Measurements from ENCODE around the gene CDC5L. TPM values are rescaled to one million over a fixed set of nuclear protein-coding genes. Genes with fewer than 3 reads are reported as not detected.

Gene CDC5L
- total and polyA plus RNA-seq, 2 of the 13 experiments (the other 11 are each of a cell fraction or from before 2014, with no cell fraction given), result 11.0 to 34.2 TPM

GRCh38 chr6:44458551-44458950 is 71.0 kb downstream of the CDC5L start (continued):
- TF ChIP-seq UBTF (CRISPR knock-in tag; IDR thresholded peaks at IDR 0.05) (no peak), THAP9 (CRISPR knock-in tag; IDR thresholded peaks at IDR 0.05; ENCODE audit: borderline replicate concordance) (no peak)

DNA sequence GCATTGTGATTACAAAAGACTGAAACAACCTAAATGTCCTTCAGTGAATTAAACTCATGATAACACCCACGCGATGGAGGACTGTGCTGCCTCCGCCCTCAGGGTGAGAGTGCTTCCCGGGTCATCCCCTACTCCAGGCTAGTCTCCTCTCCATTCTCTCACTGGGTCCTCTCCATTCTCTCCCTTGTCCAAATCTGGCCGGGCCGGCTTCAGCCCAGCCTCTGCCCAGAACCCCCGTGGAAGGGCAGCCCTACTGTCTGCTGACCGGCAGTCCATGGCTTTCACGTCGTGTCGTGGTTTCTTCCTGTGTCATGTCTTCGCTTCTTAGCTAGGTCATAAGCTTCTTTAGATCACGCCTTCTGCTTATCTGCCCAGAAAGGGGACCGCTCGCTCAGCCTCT is 74.8 kb downstream of the CDC5L start:
- H3K79me2 ChIP-seq (ENCODE audit: insufficient read depth, low read length), result no peaks in the 10 kb centered on the region
- no peak overlapping the region for H3K4me3 ChIP-seq (replicated peaks in 1 of 3; ENCODE audit: insufficient read depth in 1 of 3, low read depth in 2 of 3, low read length in 3 of 3)
- no peaks in the 10 kb centered on the region for H3K9me3 ChIP-seq (ENCODE audit: low read length)
- ChIA-PET CTCF (ENCODE audit: low intra/inter-chr PET ratio, low total read pairs) (no interaction called here), POLR2A (no interaction called here)
- intact Hi-C loops (cut with micrococcal nuclease; ENCODE audit: unreplicated experiment) (no loop called here), in situ Hi-C loops (cut with HindIII; ENCODE audit: extremely low pct_ligation_motif_present, low pct_unique_long_range_greater_than_20kb) (no loop called here)
- BruUV-seq (replicated peaks), result no TSS peak
- 60% methylated on average over 15 of the region's 15 CpGs for WGBS (ENCODE audit: low lambda C conversion rate)
- no peaks in the 10 kb centered on the region; the same call in 1 of the 2 replicates for H4K20me1 ChIP-seq (ENCODE audit: insufficient read depth, low read length)
- peaks cover 1 to 22% of the 10 kb centered on the region in 2 experiments; a peak in 2 of 5 replicates for H3K27me3 ChIP-seq (ENCODE audit: control insufficient read depth in 1 of 2, insufficient read depth in 2 of 2, low read length in 2 of 2)
- H3K36me3 ChIP-seq (replicated peaks in 1 of 2; ENCODE audit: control insufficient read depth in 1 of 2, insufficient read depth in 2 of 2, low read length in 2 of 2), result no peaks in the 10 kb centered on the region
- no peak overlapping the region for H2AFZ ChIP-seq (ENCODE audit: low read length)
- H3K4me2 ChIP-seq (ENCODE audit: low read depth, low read length), result no peak overlapping the region
- DNase-seq (ENCODE audit: low spot score) (no peak), FAIRE-seq (no peak), ATAC-seq (no peak)
- H3K4me1 ChIP-seq (ENCODE audit: insufficient read depth, low read length), result peaks cover 23% of the 10 kb centered on the region
- H3K27ac ChIP-seq (ENCODE audit: extremely low read length, insufficient read depth, low read length), result no peak overlapping the region
- H3K9ac ChIP-seq (ENCODE audit: insufficient read depth, low read depth, low read length), result no peak overlapping the region
- TF ChIP-seq ETV5 (CRISPR knock-in tag; IDR thresholded peaks at IDR 0.05; ENCODE audit: borderline replicate concordance) (no peak), SKI (IDR thresholded peaks at IDR 0.05; ENCODE audit: partially characterized antibody) (no peak), ZNF644 (CRISPR knock-in tag; IDR thresholded peaks at IDR 0.05; ENCODE audit: low read depth) (no peak), ZNF354B (CRISPR knock-in tag; IDR thresholded peaks at IDR 0.05) (no peak), RARG (CRISPR knock-in tag; IDR thresholded peaks at IDR 0.05; ENCODE audit: low read depth) (no peak), TMF1 (CRISPR knock-in tag; IDR thresholded peaks at IDR 0.05; ENCODE audit: low read depth) (no peak), SOX13 (IDR thresholded peaks at IDR 0.05) (no peak), SOX13 (CRISPR knock-in tag; conservative IDR thresholded peaks at IDR 0.05 in 1 of 2, IDR thresholded peaks at IDR 0.05 in 1 of 2) (no peak), ZNF781 (CRISPR knock-in tag; IDR thresholded peaks at IDR 0.05; ENCODE audit: borderline replicate concordance, not compliant biosample characterization) (no peak), ZNF746 (CRISPR knock-in tag; IDR thresholded peaks at IDR 0.05) (no peak), RXRB (CRISPR knock-in tag; IDR thresholded peaks at IDR 0.05; ENCODE audit: borderline replicate concordance) (no peak), NCOR1 (IDR thresholded peaks at IDR 0.05; ENCODE audit: borderline replicate concordance, low read length) (no peak), MATR3 (CRISPR knock-in tag; IDR thresholded peaks at IDR 0.05) (no peak)
